Lower lobe of right lung (tissue), 2 donors: ENCODE data around the gene NTM. TPM values are rescaled to one million over a fixed set of nuclear protein-coding genes. Genes with fewer than 3 reads are reported as not detected.
A peak's percentile ranks its signal among the peaks of the same experiment; 100 is the strongest.

Experiments used
- ATAC-seq, 2 donors: fragments of 200-7000 bp; cut with Tn5 transposase; one replicate each; pipeline ENCODE4 v1.9.1; 2020 to 2022; ENCODE audit warnings: mild to moderate bottlenecking in 2 of 2, moderate library complexity in 2 of 2
- DNase-seq: peaks from one replicate; pipeline ENCODE4 v3.0.0-alpha.2; 2020
- H3K27ac ChIP-seq: fragments of 200-600 bp; one replicate; pipeline ENCODE4 v1.8.0; 2022
- H3K27me3 ChIP-seq: fragments of 200-600 bp; one replicate; pipeline ENCODE4 v1.8.0; 2022; ENCODE audit warnings: low read depth
- H3K36me3 ChIP-seq: fragments of 200-600 bp; one replicate; pipeline ENCODE4 v1.8.0; 2022; ENCODE audit warnings: mild to moderate bottlenecking
- H3K4me1 ChIP-seq: fragments of 200-600 bp; one replicate; pipeline ENCODE4 v1.8.0; 2022
- H3K4me3 ChIP-seq: fragments of 200-600 bp; one replicate; pipeline ENCODE4 v1.8.0; 2022; ENCODE audit warnings: mild to moderate bottlenecking
- H3K9me3 ChIP-seq: fragments of 200-600 bp; one replicate; pipeline ENCODE4 v1.8.0; 2022
- CTCF ChIP-seq: fragments of 200-600 bp; IDR thresholded peaks from one replicate; pipeline ENCODE4 v1.8.0; 2022; ENCODE audit warnings: antibody characterized with exemption, mild to moderate bottlenecking
- intact Hi-C: fragments of 100-400 bp; cut with DNase I; formaldehyde crosslinking; loops from one replicate; pipeline ENCODE4 v1.11.0; 2022
- total RNA-seq: library from RNA; stranded (reverse); fragmentation: NEBNext Ultra II Directional; extraction: Animal tissue kit (Norgen Biotek cat#: 25700); gene quantifications from one replicate; pipeline ENCODE4 v1.2.1, GENCODE V29; 2021
- donor health status: DM: no; HTN: yes; CAD: no; lungs with severe emphysema.

NTM gene
- total RNA-seq, 1 donor from 2014 or later: 2.3 TPM

- Histone ChIP-seq H3K27ac (no peak overlapping the region), H3K4me3 (no peak overlapping the region), H3K9me3 (peaks cover 35% of the 10 kb centered on the region), H3K27me3 (no peaks in the 10 kb centered on the region), H3K4me1 (no peaks in the 10 kb centered on the region), H3K36me3 (no peaks in the 10 kb centered on the region)
- no peak for TF ChIP-seq CTCF
- DNase-seq (no peak), ATAC-seq (no peak)
- intact Hi-C loops: no loop called here
Measured at GRCh38 chr11:132084433-132084832, 714.0 kb downstream of the NTM start.

GRCh38 chr11:132087148-132087547 is 716.7 kb downstream of the NTM start:
- no peaks in the 10 kb centered on the region for H3K4me1 ChIP-seq
- DNase-seq (no peak), ATAC-seq (no peak)
- intact Hi-C loops: no loop called here
- no peak overlapping the region for H3K4me3 ChIP-seq
- no peaks in the 10 kb centered on the region for H3K36me3 ChIP-seq
- no peak overlapping the region for H3K27ac ChIP-seq
- peaks cover 35% of the 10 kb centered on the region for H3K9me3 ChIP-seq
- no peak for TF ChIP-seq CTCF
- no peaks in the 10 kb centered on the region for H3K27me3 ChIP-seq

GRCh38 chr11:132088551-132088950 is 718.1 kb downstream of the NTM start:
- H3K27ac ChIP-seq: no peak overlapping the region
- H3K36me3 ChIP-seq: no peaks in the 10 kb centered on the region
- intact Hi-C loops: no loop called here
- DNase-seq (no peak), ATAC-seq (peak in 1 of 2 donors; percentile 30)
- H3K9me3 ChIP-seq: peaks cover 33% of the 10 kb centered on the region
- TF ChIP-seq CTCF: no peak
- H3K4me3 ChIP-seq: no peak overlapping the region
- H3K27me3 ChIP-seq: no peaks in the 10 kb centered on the region
- no peaks in the 10 kb centered on the region for H3K4me1 ChIP-seq

DNA sequence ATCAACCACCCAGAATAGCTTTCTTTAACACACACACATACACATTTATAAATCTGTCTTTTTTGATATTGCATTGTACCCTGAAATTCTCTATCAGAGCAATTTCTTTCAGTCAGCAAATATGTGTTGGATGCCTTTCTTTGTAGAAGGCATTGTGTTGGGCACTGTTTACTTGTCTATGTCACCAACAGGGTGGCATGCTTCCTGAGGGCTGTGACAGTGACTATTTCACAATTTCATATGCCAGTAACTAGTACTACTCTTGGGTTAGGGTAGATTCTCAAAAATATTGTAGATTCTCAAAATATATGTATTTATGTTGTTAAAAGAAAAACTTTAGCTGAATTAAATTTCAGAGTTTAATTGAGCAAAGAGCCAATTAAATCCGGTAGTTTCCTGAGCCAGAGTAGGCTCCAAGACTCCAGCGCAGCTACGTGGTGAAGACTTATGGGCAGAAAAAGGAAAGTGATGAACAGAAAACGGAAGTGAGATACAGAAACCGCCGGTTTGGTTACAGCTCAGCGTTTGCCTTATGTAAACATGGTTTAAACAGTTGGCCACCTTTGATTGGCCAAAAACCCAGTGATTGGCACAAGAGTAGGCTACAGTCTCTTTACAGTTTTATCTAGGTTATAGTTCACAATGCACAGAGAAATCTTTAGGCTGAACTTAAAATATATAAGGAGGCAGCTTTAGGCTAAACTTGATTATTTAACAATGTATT is 723.3 kb downstream of the NTM start:
- H3K9me3 ChIP-seq: no peaks in the 10 kb centered on the region
- no peaks in the 10 kb centered on the region for H3K4me1 ChIP-seq
- no peak overlapping the region for H3K4me3 ChIP-seq
- TF ChIP-seq CTCF: no peak
- intact Hi-C loops: no loop called here
- H3K36me3 ChIP-seq: no peaks in the 10 kb centered on the region
- DNase-seq (no peak), ATAC-seq (no peak)
- H3K27me3 ChIP-seq: no peaks in the 10 kb centered on the region
- H3K27ac ChIP-seq: no peak overlapping the region

- Histone ChIP-seq H3K36me3 (no peaks in the 10 kb centered on the region), H3K4me3 (no peak overlapping the region), H3K9me3 (no peaks in the 10 kb centered on the region), H3K4me1 (no peaks in the 10 kb centered on the region), H3K27ac (no peak overlapping the region), H3K27me3 (no peaks in the 10 kb centered on the region)
- intact Hi-C loops: no loop called here
- no peak for DNase-seq
- TF ChIP-seq CTCF: no peak
- no peak for ATAC-seq
Measured at GRCh38 chr11:132094598-132094997, 724.2 kb downstream of the NTM start.
